PC-9 (cell line): ENCODE results near the gene ZNF804A.

Source experiments
- CTCF ChIP-seq: fragments of 200-600 bp; sonication (generic); conservative IDR thresholded peaks from 2 replicates; pipeline ENCODE4 v1.6.1; 2017; ENCODE audit warnings: mixed run types, antibody characterized with exemption, mild to moderate bottlenecking, moderate library complexity
- EZH2 ChIP-seq: fragments of 200-600 bp; sonication (generic); IDR thresholded peaks from 2 replicates; pipeline ENCODE4 v1.8.0; 2017; ENCODE audit warnings: antibody characterized with exemption, low read depth

GRCh38 chr2:184554736-184555135 is 43.6 kb upstream of the ZNF804A start:
- TF ChIP-seq CTCF (no peak), EZH2 (no peak)
